H1 (cell line): ENCODE data around the gene SLC9B2. TPM values are rescaled to one million over a fixed set of nuclear protein-coding genes. Genes with fewer than 3 reads are reported as not detected.

Source experiments
- CTCF ChIA-PET: fragments of 300-600 bp; sonication (Branson Sonifier 250); formaldehyde crosslinking; loops from one replicate; lab custom pipeline; 2021; ENCODE audit not compliant: partially characterized antibody; lab: Charles Lee
- POLR2A ChIA-PET: fragments of 300-600 bp; sonication (Branson Sonifier 250); formaldehyde crosslinking; loops from one replicate; lab custom pipeline; 2021; ENCODE audit warnings: inconsistent platforms; ENCODE audit not compliant: partially characterized antibody; lab: Charles Lee
- DNase-seq, 2 experiments: peaks; one replicate each; pipeline versions ENCODE4 v3.0.0 to v3.0.0-alpha.2; 2010 to 2022; ENCODE audit warnings: low spot score in 2 of 2, low read depth in 1 of 2, mixed read lengths in 1 of 2
- FAIRE-seq: peaks from 2 replicates; lab custom pipeline; 2011; peaks lifted over from hg19 to GRCh38; lab: Jason Lieb, UNC
- H2AFZ ChIP-seq: 2 replicates; pipeline ENCODE4 v1.8.1; 2012; ENCODE audit warnings: low read length, inconsistent platforms
- H2AK5ac ChIP-seq: 2 replicates; pipeline ENCODE4 v1.6.1; 2013; ENCODE audit warnings: low read depth, low read length
- H2BK120ac ChIP-seq: replicated peaks from 2 replicates; pipeline ENCODE3; 2013; ENCODE audit warnings: low read depth, low read length, inconsistent platforms
- H2BK12ac ChIP-seq: 2 replicates; pipeline ENCODE4 v1.6.1; 2013; ENCODE audit warnings: low read depth, low read length
- H2BK15ac ChIP-seq: 2 replicates; pipeline ENCODE4 v1.6.1; 2013; ENCODE audit warnings: low read length
- H2BK20ac ChIP-seq: 2 replicates; pipeline ENCODE4 v1.6.1; 2013; ENCODE audit warnings: low read length
- H2BK5ac ChIP-seq: 2 replicates; pipeline ENCODE4 v1.6.1; 2013; ENCODE audit warnings: low read depth, low read length
- H3K14ac ChIP-seq: 2 replicates; pipeline ENCODE4 v1.6.1; 2013; ENCODE audit warnings: inconsistent platforms; ENCODE audit not compliant: insufficient read length
- H3K18ac ChIP-seq: 2 replicates; pipeline ENCODE4 v1.6.1; 2013; ENCODE audit warnings: low read length; ENCODE audit errors: extremely low read depth
- H3K23ac ChIP-seq: 2 replicates; pipeline ENCODE4 v1.6.1; 2013; ENCODE audit warnings: inconsistent platforms; ENCODE audit not compliant: insufficient read length
- H3K23me2 ChIP-seq: 2 replicates; pipeline ENCODE4 v1.6.1; 2013; ENCODE audit warnings: low read depth, low read length
- H3K27ac ChIP-seq: 2 replicates; pipeline ENCODE4 v1.6.1; 2011; ENCODE audit warnings: low read depth, low read length, inconsistent platforms
- H3K27me3 ChIP-seq, 4 experiments: replicated peaks in 1 of 4; 1 replicate in 1 of 4; 2 replicates in 3 of 4; pipeline versions ENCODE4 v1.6.1 to v1.8.1; 2011 to 2013; ENCODE audit warnings: low read length in 3 of 4, mild to moderate bottlenecking in 3 of 4, inconsistent platforms in 2 of 4, mixed read lengths in 2 of 4, moderate library complexity in 1 of 4; ENCODE audit not compliant: control insufficient read depth in 3 of 4, insufficient read depth in 3 of 4; ENCODE audit errors: extremely low read depth in 1 of 4
- H3K36me3 ChIP-seq, 4 experiments: 2 replicates each; pipeline versions ENCODE4 v1.6.1 to v1.8.1; 2011 to 2013; ENCODE audit warnings: mild to moderate bottlenecking in 4 of 4, low read length in 3 of 4, moderate library complexity in 2 of 4, control low read depth in 1 of 4, inconsistent platforms in 1 of 4; ENCODE audit not compliant: insufficient read depth in 4 of 4, control insufficient read depth in 2 of 4
- H3K4ac ChIP-seq: replicated peaks from 2 replicates; pipeline ENCODE3; 2013; ENCODE audit warnings: low read length, low read depth, mixed read lengths, inconsistent platforms; ENCODE audit not compliant: insufficient read length
- H3K4me1 ChIP-seq, 4 experiments: replicated peaks in 1 of 4; 1 replicate in 1 of 4; 2 replicates in 3 of 4; pipeline versions ENCODE4 v1.6.1 to v1.8.1; 2011 to 2013; ENCODE audit warnings: low read length in 3 of 4, inconsistent platforms in 2 of 4, mixed read lengths in 1 of 4; ENCODE audit not compliant: insufficient read depth in 4 of 4, control insufficient read depth in 3 of 4
- H3K4me2 ChIP-seq, 2 experiments: 2 replicates each; pipeline versions ENCODE4 v1.6.1 to v1.8.1; 2011 to 2013; ENCODE audit warnings: low read depth in 2 of 2, low read length in 2 of 2, control low read depth in 1 of 2, inconsistent platforms in 1 of 2, mild to moderate bottlenecking in 1 of 2; ENCODE audit not compliant: insufficient read depth in 1 of 2
- H3K4me3 ChIP-seq, 4 experiments: fragments of 200-600, 300-600 bp in 1 of 4; sonication (generic), shearing (Covaris generic), sonication (Bioruptor Twin) in 1 of 4; 2 replicates each; pipeline versions ENCODE4 v1.5.1 to v1.8.1; 2011 to 2016; ENCODE audit warnings: low read length in 4 of 4, low read depth in 3 of 4, control low read depth in 2 of 4, inconsistent platforms in 2 of 4, mild to moderate bottlenecking in 2 of 4, mixed read lengths in 1 of 4, moderate library complexity in 1 of 4; ENCODE audit not compliant: insufficient read depth in 2 of 4; ENCODE audit errors: extremely low read depth in 1 of 4
- H3K56ac ChIP-seq: replicated peaks from 2 replicates; pipeline ENCODE3; 2013; ENCODE audit warnings: low read depth, mild to moderate bottlenecking, mixed read lengths, low read length, inconsistent platforms; ENCODE audit not compliant: insufficient read length
- H3K79me1 ChIP-seq: 2 replicates; pipeline ENCODE4 v1.6.1; 2013; ENCODE audit warnings: low read depth, low read length, control low read depth
- H3K79me2 ChIP-seq, 2 experiments: 2 replicates each; pipeline versions ENCODE4 v1.6.1 to v1.8.1; 2012 to 2013; ENCODE audit warnings: low read length in 2 of 2, mild to moderate bottlenecking in 2 of 2, inconsistent platforms in 1 of 2; ENCODE audit not compliant: insufficient read depth in 2 of 2, control insufficient read depth in 1 of 2
- H3K9ac ChIP-seq, 4 experiments: replicated peaks in 1 of 4; 1 replicate in 1 of 4; 2 replicates in 3 of 4; pipeline versions ENCODE4 v1.6.1 to v1.8.1; 2011 to 2013; ENCODE audit warnings: low read depth in 3 of 4, low read length in 3 of 4, control low read depth in 2 of 4, mild to moderate bottlenecking in 2 of 4, moderate library complexity in 2 of 4, inconsistent platforms in 1 of 4; ENCODE audit errors: extremely low read depth in 1 of 4
- H3K9me3 ChIP-seq, 2 experiments: 2 replicates each; pipeline versions ENCODE4 v1.6.1 to v1.8.1; 2012 to 2013; ENCODE audit warnings: mild to moderate bottlenecking in 2 of 2, moderate library complexity in 2 of 2, control low read depth in 1 of 2, inconsistent platforms in 1 of 2, low read depth in 1 of 2, low read length in 1 of 2, mixed read lengths in 1 of 2; ENCODE audit not compliant: insufficient read depth in 2 of 2
- H4K20me1 ChIP-seq, 2 experiments: replicated peaks in 1 of 2; 2 replicates each; pipeline versions ENCODE3 to v1.8.1; 2011 to 2013; ENCODE audit warnings: inconsistent platforms in 2 of 2, low read length in 2 of 2, mild to moderate bottlenecking in 1 of 2; ENCODE audit not compliant: insufficient read depth in 2 of 2, control insufficient read depth in 1 of 2
- H4K5ac ChIP-seq: 2 replicates; pipeline ENCODE4 v1.6.1; 2013; ENCODE audit warnings: low read length, low read depth, mixed read lengths, inconsistent platforms; ENCODE audit not compliant: insufficient read length
- H4K8ac ChIP-seq: 2 replicates; pipeline ENCODE4 v1.8.0; 2013; ENCODE audit warnings: mild to moderate bottlenecking, moderate library complexity, low read length, inconsistent platforms; ENCODE audit not compliant: insufficient read depth; ENCODE audit errors: extremely low read depth
- H4K91ac ChIP-seq: replicated peaks from 2 replicates; pipeline ENCODE3; 2013; ENCODE audit warnings: low read length, mixed read lengths, inconsistent platforms; ENCODE audit not compliant: insufficient read length
- KDM5A ChIP-seq: fragments of 200-600 bp; IDR thresholded peaks from 2 replicates; pipeline ENCODE4 v1.7.1; 2012; ENCODE audit warnings: mild to moderate bottlenecking, low read length, inconsistent platforms, mixed read lengths
- polyA plus RNA-seq, 7 experiments: library from polyadenylated mRNA; depleted of rRNA in 3 of 7; stranded (reverse) in 5 of 7; unstranded in 2 of 7; fragments of >200 nt in 5 of 7; fragments of 200-250 nt in 2 of 7; gene quantifications; 1 replicate in 5 of 7; 2 replicates in 1 of 7; 4 replicates in 1 of 7; pipeline versions ENCODE4 v1.2.1 to v1.2.3, GENCODE V29; 2011 to 2013; ENCODE audit warnings: missing spikeins in 2 of 7, mixed read lengths in 2 of 7
- total RNA-seq: library from RNA; stranded (reverse); fragmentation: NEBNext Ultra II Directional; extraction: Animal tissue kit (Norgen Biotek cat#: 25700); gene quantifications from 2 replicates; pipeline ENCODE4 v1.2.1, GENCODE V29; 2021

The SLC9B2 gene
- total and polyA plus RNA-seq, 2 of the 8 experiments (the other 6 are each of a cell fraction or from before 2014, with no cell fraction given): 3.2 to 5.2 TPM

DNA sequence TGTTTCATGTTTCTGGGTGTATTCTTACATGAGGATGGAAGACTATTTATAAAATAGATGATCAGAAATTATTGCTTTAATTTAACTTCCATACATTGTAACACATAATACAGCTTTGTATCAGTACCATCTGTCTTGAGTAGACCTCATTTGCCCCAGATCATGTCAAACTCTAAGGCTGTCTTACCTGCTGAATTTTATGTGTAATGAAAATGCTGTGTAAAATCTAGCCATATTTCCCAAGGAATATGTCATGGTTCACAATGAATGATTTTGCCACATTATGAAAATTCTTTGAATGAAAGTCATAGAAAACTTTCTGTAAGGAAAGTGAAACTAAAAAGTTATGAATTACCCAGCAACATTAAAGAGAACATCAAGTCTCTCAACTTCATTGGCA lies 15.7 kb upstream of the SLC9B2 start:
- Histone ChIP-seq H3K18ac (no peak overlapping the region), H3K9me3 (no peaks in the 10 kb centered on the region), H2AFZ (no peak overlapping the region), H3K36me3 (peaks cover 0 to 29% (median 23%) of the 10 kb centered on the region in 4 experiments), H3K27ac (no peak overlapping the region), H3K9ac (no peak overlapping the region), H3K27me3 (no peaks in the 10 kb centered on the region), H4K20me1 (no peaks in the 10 kb centered on the region), H4K91ac (no peak overlapping the region), H3K4ac (no peak overlapping the region), H2BK20ac (no peak overlapping the region), H3K79me2 (no peaks in the 10 kb centered on the region), H3K4me3 (no peak overlapping the region), H3K4me1 (no peaks in the 10 kb centered on the region), H2BK120ac (no peak overlapping the region), H4K8ac (no peak overlapping the region), H2BK15ac (no peak overlapping the region), H3K14ac (no peak overlapping the region), H3K79me1 (no peaks in the 10 kb centered on the region), H2BK12ac (no peak overlapping the region), H4K5ac (no peak overlapping the region), H2BK5ac (no peak overlapping the region), H3K56ac (no peak overlapping the region), H3K23me2 (no peaks in the 10 kb centered on the region), H3K4me2 (no peak overlapping the region), H3K23ac (no peak overlapping the region), H2AK5ac (no peak overlapping the region)
- DNase-seq (no peak), FAIRE-seq (no peak)
- no peak for TF ChIP-seq KDM5A
- CTCF ChIA-PET: interaction anchor here (0.5 to 6.8 kb wide), 24 partner anchors 7 to 1529 kb away, joined by 3 to 51 read pairs (median 5); partner anchors contain the start of genes BDH2 and SLC9B2
- POLR2A ChIA-PET: interaction anchor here (3.0 kb wide), 1 partner anchor 11 kb away, joined by 6 read pairs; no protein-coding TSS in a partner anchor
